Left ventricle myocardium inferior (tissue), 1 donor: ENCODE data around the gene SEMA4C. TPM values are rescaled to one million over a fixed set of nuclear protein-coding genes. Genes with fewer than 3 reads are reported as not detected.

Experiments used
- DNase-seq: peaks from one replicate; pipeline ENCODE4 v3.0.0-alpha.2; 2020
- H3K27ac ChIP-seq: fragments of 200-600 bp; replicated peaks from 2 replicates; pipeline ENCODE4 v1.8.0; 2021
- H3K27me3 ChIP-seq: fragments of 200-600 bp; 2 replicates; pipeline ENCODE4 v1.8.0; 2021; ENCODE audit warnings: low read depth
- H3K36me3 ChIP-seq: fragments of 200-600 bp; 2 replicates; pipeline ENCODE4 v1.8.0; 2021
- H3K4me1 ChIP-seq: fragments of 200-600 bp; 2 replicates; pipeline ENCODE4 v1.8.0; 2021
- H3K4me3 ChIP-seq: fragments of 200-600 bp; 2 replicates; pipeline ENCODE4 v1.8.0; 2021; ENCODE audit warnings: mild to moderate bottlenecking, moderate library complexity
- H3K9me3 ChIP-seq: fragments of 200-600 bp; replicated peaks from 2 replicates; pipeline ENCODE4 v1.8.0; 2021
- intact Hi-C: fragments of 100-400 bp; cut with micrococcal nuclease; formaldehyde crosslinking; loops from one replicate; pipeline ENCODE4 v1.11.0; 2022
- total RNA-seq: library from RNA; stranded (reverse); fragmentation: NEBNext Ultra II Directional; extraction: Animal tissue kit (Norgen Biotek cat#: 25700); gene quantifications from one replicate; pipeline ENCODE4 v1.2.1, GENCODE V29; 2021
- TF ChIP-seq, protein P1 (sequence below): fragments of 200-600 bp; IDR thresholded peaks from 2 replicates; pipeline ENCODE4 v1.8.0; 2021; ENCODE audit warnings: antibody characterized with exemption, mild to moderate bottlenecking, borderline replicate concordance
- donor health status: DM: no; HTN: yes; CAD: no; lungs with severe emphysema.

The SEMA4C gene
- total RNA-seq, 1 donor from 2014 or later, result 16.6 TPM

DNA sequence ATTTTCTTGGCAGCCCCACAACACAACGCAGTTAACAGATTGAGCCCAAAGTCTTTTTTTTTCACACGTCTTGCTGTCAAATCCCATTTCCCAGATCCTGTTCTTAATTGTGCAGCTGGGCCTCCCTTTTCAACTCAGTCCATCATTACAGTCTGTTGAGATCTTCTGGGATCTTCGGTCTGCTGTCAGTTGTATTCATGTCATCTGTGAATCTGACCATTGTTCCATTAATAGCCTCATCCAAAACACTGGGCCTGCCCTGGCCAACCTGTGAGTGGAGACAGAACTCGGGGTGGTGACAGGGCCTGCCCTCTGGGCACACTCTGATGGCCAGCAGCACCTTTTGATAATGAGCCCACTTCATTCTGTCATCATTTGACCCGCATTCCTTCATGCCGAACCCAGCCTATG is 39.7 kb upstream of the SEMA4C start:
- DNase-seq, result peak; percentile 60
- H3K9me3 ChIP-seq, result no peaks in the 10 kb centered on the region
- no peaks in the 10 kb centered on the region for H3K27me3 ChIP-seq
- intact Hi-C loops, result loop anchor here (5.0 kb wide), 1 partner anchor 37 kb away; the partner anchor contains the start of gene SEMA4C
- no peak overlapping the region for H3K4me3 ChIP-seq
- peak overlapping the region; percentile 93 for H3K27ac ChIP-seq
- TF ChIP-seq, protein P1, sequence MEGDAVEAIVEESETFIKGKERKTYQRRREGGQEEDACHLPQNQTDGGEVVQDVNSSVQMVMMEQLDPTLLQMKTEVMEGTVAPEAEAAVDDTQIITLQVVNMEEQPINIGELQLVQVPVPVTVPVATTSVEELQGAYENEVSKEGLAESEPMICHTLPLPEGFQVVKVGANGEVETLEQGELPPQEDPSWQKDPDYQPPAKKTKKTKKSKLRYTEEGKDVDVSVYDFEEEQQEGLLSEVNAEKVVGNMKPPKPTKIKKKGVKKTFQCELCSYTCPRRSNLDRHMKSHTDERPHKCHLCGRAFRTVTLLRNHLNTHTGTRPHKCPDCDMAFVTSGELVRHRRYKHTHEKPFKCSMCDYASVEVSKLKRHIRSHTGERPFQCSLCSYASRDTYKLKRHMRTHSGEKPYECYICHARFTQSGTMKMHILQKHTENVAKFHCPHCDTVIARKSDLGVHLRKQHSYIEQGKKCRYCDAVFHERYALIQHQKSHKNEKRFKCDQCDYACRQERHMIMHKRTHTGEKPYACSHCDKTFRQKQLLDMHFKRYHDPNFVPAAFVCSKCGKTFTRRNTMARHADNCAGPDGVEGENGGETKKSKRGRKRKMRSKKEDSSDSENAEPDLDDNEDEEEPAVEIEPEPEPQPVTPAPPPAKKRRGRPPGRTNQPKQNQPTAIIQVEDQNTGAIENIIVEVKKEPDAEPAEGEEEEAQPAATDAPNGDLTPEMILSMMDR, result no peak
- H3K36me3 ChIP-seq, result no peaks in the 10 kb centered on the region
- H3K4me1 ChIP-seq, result peaks cover 77% of the 10 kb centered on the region

DNA sequence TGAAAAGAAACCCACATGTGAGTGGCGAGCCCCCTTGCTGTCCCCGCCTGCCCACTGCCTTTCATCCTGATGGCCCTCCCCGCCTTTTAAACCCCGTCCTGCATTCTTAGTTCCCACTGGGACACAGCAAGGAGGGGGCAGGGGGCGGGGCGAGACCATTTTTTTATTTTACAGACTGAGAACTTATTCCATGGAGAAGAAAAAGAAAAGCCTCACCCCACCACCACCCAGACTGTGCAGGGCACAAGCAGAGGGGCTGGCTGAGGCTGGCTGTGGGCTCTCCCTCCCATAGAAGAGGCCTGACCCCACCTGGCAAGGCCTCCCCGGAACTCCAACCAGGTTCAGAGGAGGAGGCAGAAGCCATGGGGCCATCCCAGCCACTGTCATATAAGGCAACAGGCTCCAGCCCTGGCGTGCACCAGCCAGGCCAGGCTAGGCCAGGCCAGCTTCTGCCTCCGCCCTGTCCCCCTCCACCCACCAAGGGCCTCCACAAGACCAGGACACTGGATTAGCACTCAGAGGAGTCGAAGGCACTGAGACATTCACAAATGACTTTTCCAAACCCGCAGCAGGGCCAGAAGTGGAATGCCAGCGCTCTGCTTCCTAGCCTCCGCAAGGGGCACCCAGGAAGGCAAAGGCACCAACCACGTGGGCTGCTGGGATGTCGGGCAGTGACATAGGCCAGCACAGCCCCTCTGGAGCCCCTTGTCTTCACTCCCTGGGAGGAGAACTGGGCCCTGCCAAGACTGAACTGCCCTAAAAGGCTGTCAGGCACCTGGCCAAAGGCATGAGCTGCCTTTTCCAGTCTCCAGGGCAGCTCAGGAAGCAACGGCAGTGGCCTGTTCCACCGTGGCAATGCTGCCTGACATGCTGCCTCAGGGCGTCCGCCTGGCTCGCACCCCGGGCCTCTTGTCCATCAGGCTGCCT is 37.5 kb upstream of the SEMA4C start:
- Histone ChIP-seq H3K9me3 (no peaks in the 10 kb centered on the region), H3K4me1 (peaks cover 55% of the 10 kb centered on the region), H3K36me3 (no peaks in the 10 kb centered on the region), H3K27me3 (no peaks in the 10 kb centered on the region), H3K4me3 (peak overlapping the region; percentile 54), H3K27ac (peak overlapping the region; percentile 93)
- DNase-seq, result peak; percentile 87
- intact Hi-C loops, result loop anchor here (5.0 kb wide), 1 partner anchor 35 kb away; the partner anchor contains the start of gene SEMA4C
- TF ChIP-seq, protein P1, result peak; percentile 22

DNA sequence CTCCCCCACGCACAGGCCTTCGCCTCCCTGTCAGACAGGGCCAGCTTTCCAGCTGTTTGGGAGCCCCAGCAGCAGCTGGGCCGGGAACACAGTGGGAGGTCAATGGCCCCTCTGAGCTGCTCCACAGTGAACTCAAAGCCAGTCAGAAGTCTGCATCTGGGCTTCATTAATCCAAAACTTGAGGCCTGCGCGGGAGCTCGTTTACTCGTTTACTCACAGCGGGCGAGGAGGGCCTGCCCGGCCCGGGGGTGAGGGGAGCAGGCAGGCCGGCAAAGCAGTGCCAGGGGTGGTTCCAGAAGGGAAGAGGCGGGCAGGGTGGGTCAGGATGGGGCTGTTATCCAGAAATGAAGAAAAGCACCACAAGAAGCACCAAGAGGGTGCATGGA is 36.8 kb upstream of the SEMA4C start:
- peaks cover 48% of the 10 kb centered on the region for H3K4me1 ChIP-seq
- DNase-seq, result peak; percentile 58
- intact Hi-C loops, result loop anchor here (5.0 kb wide), 1 partner anchor 34 kb away; the partner anchor contains the start of gene SEMA4C

DNA sequence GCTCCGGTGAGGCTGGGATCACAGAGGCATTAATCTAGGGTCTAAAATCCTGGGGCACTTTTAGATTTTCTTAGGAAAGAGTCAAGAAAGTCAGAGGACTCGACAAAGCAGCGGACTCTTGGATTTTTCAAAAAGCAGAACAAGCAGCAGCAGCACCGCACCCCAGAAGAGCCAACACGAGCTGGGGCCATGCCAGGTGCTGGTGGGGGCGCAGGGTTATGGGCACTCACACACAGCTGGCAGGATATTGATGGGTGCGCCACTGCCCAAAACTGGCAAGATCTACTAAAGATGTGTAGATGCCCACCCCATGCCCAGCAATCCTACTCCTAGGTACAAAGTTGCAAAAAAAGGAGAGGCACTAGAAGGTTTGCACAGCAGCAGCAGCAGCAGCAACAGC is 33.9 kb upstream of the SEMA4C start:
- Histone ChIP-seq H3K4me1 (peaks cover 38% of the 10 kb centered on the region), H3K9me3 (no peaks in the 10 kb centered on the region), H3K4me3 (no peak overlapping the region), H3K36me3 (no peaks in the 10 kb centered on the region), H3K27me3 (no peaks in the 10 kb centered on the region), H3K27ac (no peak overlapping the region)
- TF ChIP-seq, protein P1, result no peak
- no peak for DNase-seq
- intact Hi-C loops, result no loop called here

More for the DNA sequence above, 36.8 kb upstream of the SEMA4C start:
- no peaks in the 10 kb centered on the region for H3K9me3 ChIP-seq
- no peaks in the 10 kb centered on the region for H3K27me3 ChIP-seq
- no peaks in the 10 kb centered on the region for H3K36me3 ChIP-seq
- TF ChIP-seq, protein P1, result no peak
- peak overlapping the region; percentile 93 for H3K27ac ChIP-seq
- peak overlapping the region; percentile 54 for H3K4me3 ChIP-seq

DNA sequence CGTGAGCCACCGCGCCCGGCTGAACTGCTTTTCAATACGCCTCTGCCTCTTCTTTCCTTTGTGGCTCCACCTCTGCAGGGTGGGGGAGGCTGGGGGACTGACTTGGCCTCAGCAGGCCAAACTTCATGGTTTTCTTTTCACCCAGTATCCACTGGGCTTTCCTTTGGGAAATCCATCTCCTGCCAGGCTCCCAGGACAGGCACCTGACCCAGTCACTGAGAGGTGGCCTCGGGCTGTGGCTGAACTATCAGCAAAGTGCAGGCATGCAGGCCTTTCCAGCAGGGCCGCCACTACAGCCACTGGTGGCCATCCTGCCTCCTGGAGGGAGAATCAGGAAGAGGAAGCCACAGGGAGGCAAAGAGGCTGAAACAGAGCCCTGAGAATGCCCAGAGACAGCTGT is 33.4 kb upstream of the SEMA4C start:
- no peak for DNase-seq
- no peaks in the 10 kb centered on the region for H3K36me3 ChIP-seq
- H3K27ac ChIP-seq, result no peak overlapping the region
- H3K4me3 ChIP-seq, result no peak overlapping the region
- no peaks in the 10 kb centered on the region for H3K9me3 ChIP-seq
- H3K4me1 ChIP-seq, result peaks cover 33% of the 10 kb centered on the region
- no peaks in the 10 kb centered on the region for H3K27me3 ChIP-seq
- TF ChIP-seq, protein P1, result no peak
- intact Hi-C loops, result no loop called here
